ENCODE measurements around the gene RNF145.

- no peak for TF ChIP-seq POLR2A (IDR thresholded peaks at IDR 0.05)
- TF ChIP-seq, protein P1, sequence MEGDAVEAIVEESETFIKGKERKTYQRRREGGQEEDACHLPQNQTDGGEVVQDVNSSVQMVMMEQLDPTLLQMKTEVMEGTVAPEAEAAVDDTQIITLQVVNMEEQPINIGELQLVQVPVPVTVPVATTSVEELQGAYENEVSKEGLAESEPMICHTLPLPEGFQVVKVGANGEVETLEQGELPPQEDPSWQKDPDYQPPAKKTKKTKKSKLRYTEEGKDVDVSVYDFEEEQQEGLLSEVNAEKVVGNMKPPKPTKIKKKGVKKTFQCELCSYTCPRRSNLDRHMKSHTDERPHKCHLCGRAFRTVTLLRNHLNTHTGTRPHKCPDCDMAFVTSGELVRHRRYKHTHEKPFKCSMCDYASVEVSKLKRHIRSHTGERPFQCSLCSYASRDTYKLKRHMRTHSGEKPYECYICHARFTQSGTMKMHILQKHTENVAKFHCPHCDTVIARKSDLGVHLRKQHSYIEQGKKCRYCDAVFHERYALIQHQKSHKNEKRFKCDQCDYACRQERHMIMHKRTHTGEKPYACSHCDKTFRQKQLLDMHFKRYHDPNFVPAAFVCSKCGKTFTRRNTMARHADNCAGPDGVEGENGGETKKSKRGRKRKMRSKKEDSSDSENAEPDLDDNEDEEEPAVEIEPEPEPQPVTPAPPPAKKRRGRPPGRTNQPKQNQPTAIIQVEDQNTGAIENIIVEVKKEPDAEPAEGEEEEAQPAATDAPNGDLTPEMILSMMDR (IDR thresholded peaks at IDR 0.05 in 8 of 11, conservative IDR thresholded peaks at IDR 0.05 in 3 of 11) = no peak
Observed at GRCh38 chr5:159244890-159245289, 35.5 kb upstream of the RNF145 start.

Data from spleen (tissue), 7 donors.